ENCODE data around the gene CARHSP1. TPM values are rescaled to one million over a fixed set of nuclear protein-coding genes. Genes with fewer than 3 reads are reported as not detected.
"Not testable (repeated sequence)": the region's sequence is repeated elsewhere in the genome, so short reads cannot be mapped to it uniquely, and the experiment has no call there.

CARHSP1 gene
- total and polyA plus RNA-seq, 12 donors, result 87.6 to 314 (median 194) TPM

GRCh38 chr16:8808009-8808408, 60.8 kb downstream of the CARHSP1 start:
- TF ChIP-seq CTCF (IDR thresholded peaks at IDR 0.05), result no peak
- TF ChIP-seq POLR2A (IDR thresholded peaks at IDR 0.05), result no peak
- intact Hi-C loops (cut with DNase I), result no loop called here
- Histone ChIP-seq H3K36me3 (replicated peaks in 1 of 2) (peaks cover 0 to 94% of the 10 kb centered on the region in 2 donors), H3K4me3 (no peak overlapping the region), H3K9me3 (replicated peaks in 1 of 3) (no peaks in the 10 kb centered on the region), H3K27me3 (no peaks in the 10 kb centered on the region), H3K27ac (no peak overlapping the region), H3K4me1 (replicated peaks in 1 of 2) (no peaks in the 10 kb centered on the region)
- DNase-seq, result no peak
- 90 to 100% (median 97%) methylated on average over 3 of the region's 3 CpGs for WGBS, 4 donors

- DNase-seq, result no peak
- Histone ChIP-seq H3K4me3 (no peak overlapping the region), H3K27ac (no peak overlapping the region), H3K27me3 (no peaks in the 10 kb centered on the region), H3K9me3 (replicated peaks in 1 of 3) (no peaks in the 10 kb centered on the region), H3K36me3 (replicated peaks in 1 of 2) (peaks cover 0 to 94% of the 10 kb centered on the region in 2 donors), H3K4me1 (replicated peaks in 1 of 2) (no peaks in the 10 kb centered on the region)
- intact Hi-C loops (cut with DNase I), result no loop called here
- WGBS, 4 donors, result 95 to 98% (median 97%) methylated on average over 5 of the region's 5 CpGs
- TF ChIP-seq CTCF (IDR thresholded peaks at IDR 0.05) (no peak), POLR2A (IDR thresholded peaks at IDR 0.05) (no peak)
Observed at GRCh38 chr16:8807189-8807588, 61.6 kb downstream of the CARHSP1 start.

- Histone ChIP-seq H3K36me3 (replicated peaks in 1 of 2) (peaks cover 0 to 94% of the 10 kb centered on the region in 2 donors), H3K4me3 (no peak overlapping the region), H3K27ac (no peak overlapping the region), H3K9me3 (replicated peaks in 1 of 3) (no peaks in the 10 kb centered on the region), H3K27me3 (no peaks in the 10 kb centered on the region), H3K4me1 (replicated peaks in 1 of 2) (no peaks in the 10 kb centered on the region)
- intact Hi-C loops (cut with DNase I), result no loop called here
- TF ChIP-seq POLR2A (IDR thresholded peaks at IDR 0.05) (no peak), CTCF (IDR thresholded peaks at IDR 0.05) (no peak)
- 92 to 94% (median 92%) methylated on average over 13 of the region's 13 CpGs for WGBS, 4 donors
- no peak for DNase-seq
Observed at GRCh38 chr16:8806272-8806983, 62.4 kb downstream of the CARHSP1 start.

GRCh38 chr16:8804313-8804712, 64.5 kb downstream of the CARHSP1 start:
- 81 to 88% (median 83%) methylated on average over 6 of the region's 6 CpGs for WGBS, 4 donors
- no peak overlapping the region for H3K27ac ChIP-seq
- TF ChIP-seq POLR2A (IDR thresholded peaks at IDR 0.05), result no peak
- TF ChIP-seq CTCF (IDR thresholded peaks at IDR 0.05), result no peak
- DNase-seq, result no peak
- H3K36me3 ChIP-seq (replicated peaks in 1 of 2), result peaks cover 0 to 78% of the 10 kb centered on the region in 2 donors
- peaks cover 4 to 10% of the 10 kb centered on the region in 2 donors for H3K4me1 ChIP-seq (replicated peaks in 1 of 2)
- H3K4me3 ChIP-seq, result no peak overlapping the region
- H3K9me3 ChIP-seq (replicated peaks in 1 of 3), result no peaks in the 10 kb centered on the region
- intact Hi-C loops (cut with DNase I), result no loop called here
- H3K27me3 ChIP-seq, result no peaks in the 10 kb centered on the region

- Histone ChIP-seq H3K4me1 (replicated peaks in 1 of 2) (peaks cover 7 to 16% of the 10 kb centered on the region in 2 donors), H3K36me3 (replicated peaks in 1 of 2) (peaks cover 0 to 73% of the 10 kb centered on the region in 2 donors)
- intact Hi-C loops (cut with DNase I); H3K9me3 ChIP-seq (replicated peaks in 1 of 3); H3K4me3 ChIP-seq; H3K27ac ChIP-seq; H3K27me3 ChIP-seq; DNase-seq: not testable (repeated sequence)
- 88 to 90% (median 88%) methylated on average over 12 of the region's 12 CpGs for WGBS, 4 donors
Observed at GRCh38 chr16:8803733-8804132, 65.1 kb downstream of the CARHSP1 start.
